Neural cell (in vitro differentiated cells): ENCODE measurements around the gene C2orf72. TPM values are rescaled to one million over a fixed set of nuclear protein-coding genes. Genes with fewer than 3 reads are reported as not detected.

ENCODE experiments used
- H2AFZ ChIP-seq: fragments of 200-600, 300-800 bp; sonication (generic), shearing (Covaris generic); 2 replicates; pipeline ENCODE4 v1.6.0; 2014; ENCODE audit warnings: low read depth, mild to moderate bottlenecking, antibody characterized with exemption, low read length, moderate library complexity
- H3F3A ChIP-seq: fragments of 200-600 bp; shearing (Covaris generic); 2 replicates; pipeline ENCODE4 v1.6.1; 2016; ENCODE audit warnings: mild to moderate bottlenecking, moderate library complexity, mixed read lengths, antibody characterized with exemption, low read length; ENCODE audit not compliant: insufficient read depth, poor library complexity, severe bottlenecking
- H3K27ac ChIP-seq: fragments of 200-600, 300-800 bp; sonication (generic), shearing (Covaris generic); 2 replicates; pipeline ENCODE4 v1.5.1; 2014; ENCODE audit warnings: mild to moderate bottlenecking, low read length, moderate library complexity
- H3K27me3 ChIP-seq: fragments of 300-800, 200-600 bp; sonication (generic), shearing (Covaris generic); 2 replicates; pipeline ENCODE4 v1.6.0; 2014; ENCODE audit warnings: mild to moderate bottlenecking, low read depth, low read length, moderate library complexity; ENCODE audit not compliant: insufficient read depth
- H3K36me3 ChIP-seq: fragments of 300-800, 200-600 bp; sonication (generic), shearing (Covaris generic); 2 replicates; pipeline ENCODE4 v1.5.1; 2014; ENCODE audit warnings: mild to moderate bottlenecking, antibody characterized with exemption, low read length, moderate library complexity; ENCODE audit not compliant: insufficient read depth
- H3K4me2 ChIP-seq: fragments of 300-800, 200-600 bp; sonication (generic), shearing (Covaris generic); 2 replicates; pipeline ENCODE4 v1.6.0; 2014; ENCODE audit warnings: mild to moderate bottlenecking, low read length
- H3K4me3 ChIP-seq: fragments of 300-800, 200-600 bp; sonication (generic), shearing (Covaris generic); 2 replicates; pipeline ENCODE4 v1.5.1; 2014; ENCODE audit warnings: mild to moderate bottlenecking, low read length, moderate library complexity
- H3K79me2 ChIP-seq: fragments of 200-600 bp; shearing (Covaris generic); replicated peaks from 2 replicates; pipeline ENCODE4 v1.6.0; 2014; ENCODE audit warnings: mild to moderate bottlenecking, low read length, moderate library complexity; ENCODE audit not compliant: insufficient read depth
- H3K9ac ChIP-seq: fragments of 300-800, 200-600 bp; sonication (generic), shearing (Covaris generic); 2 replicates; pipeline ENCODE4 v1.6.1; 2016; ENCODE audit warnings: mild to moderate bottlenecking, low read length, mixed read lengths
- H3K9me2 ChIP-seq: fragments of 200-600 bp; shearing (Covaris generic); 2 replicates; pipeline ENCODE4 v1.6.1; 2016; ENCODE audit warnings: mild to moderate bottlenecking, low read length, mixed read lengths; ENCODE audit not compliant: insufficient read depth
- H3K9me3 ChIP-seq: fragments of 200-600, 300-800 bp; sonication (generic), shearing (Covaris generic); 2 replicates; pipeline ENCODE4 v1.6.1; 2016; ENCODE audit warnings: mild to moderate bottlenecking, mixed run types, low read length, moderate library complexity, mixed read lengths
- H4K20me1 ChIP-seq: fragments of 200-600 bp; shearing (Covaris generic); 2 replicates; pipeline ENCODE4 v1.6.1; 2016; ENCODE audit warnings: mild to moderate bottlenecking, mixed run types; ENCODE audit not compliant: insufficient read depth
- EP300 ChIP-seq: fragments of 450-650 bp; conservative IDR thresholded peaks from 2 replicates; pipeline ENCODE4 v1.6.1; 2014; ENCODE audit warnings: antibody characterized with exemption, mild to moderate bottlenecking, moderate library complexity; ENCODE audit not compliant: poor library complexity, severe bottlenecking
- EZH2 ChIP-seq: fragments of 200-600, 300-800 bp; shearing (Covaris generic), sonication (generic); IDR thresholded peaks from 2 replicates; pipeline ENCODE4 v1.6.1; 2014; ENCODE audit warnings: antibody characterized with exemption, low read length, borderline replicate concordance, mild to moderate bottlenecking; ENCODE audit not compliant: insufficient read depth, poor library complexity, severe bottlenecking
- MXI1 ChIP-seq: fragments of 450-650 bp; conservative IDR thresholded peaks from 2 replicates; pipeline ENCODE4 v1.6.1; 2014; ENCODE audit warnings: antibody characterized with exemption, mild to moderate bottlenecking; ENCODE audit not compliant: poor library complexity, severe bottlenecking
- POLR2AphosphoS5 ChIP-seq: IDR thresholded peaks from 2 replicates; pipeline ENCODE4 v1.6.1; 2012
- RAD21 ChIP-seq: fragments of 450-650 bp; conservative IDR thresholded peaks from 2 replicates; pipeline ENCODE4 v1.6.1; 2014; ENCODE audit warnings: antibody characterized with exemption, mild to moderate bottlenecking, moderate library complexity
- SMC3 ChIP-seq: fragments of 450-650 bp; conservative IDR thresholded peaks from 2 replicates; pipeline ENCODE4 v1.6.1; 2014; ENCODE audit warnings: antibody characterized with exemption, mild to moderate bottlenecking, moderate library complexity; ENCODE audit not compliant: poor library complexity
- TAF1 ChIP-seq: IDR thresholded peaks from 2 replicates; pipeline ENCODE4 v1.6.1; 2012; ENCODE audit warnings: low read depth
- polyA plus RNA-seq: library from polyadenylated mRNA; depleted of rRNA; stranded (reverse); fragments of >200 nt; gene quantifications from 2 replicates; pipeline ENCODE4 v1.2.3, GENCODE V29; 2014
- TF ChIP-seq, protein P1 (sequence below): IDR thresholded peaks from 2 replicates; pipeline ENCODE4 v1.6.1; 2012; ENCODE audit warnings: borderline replicate concordance
- TF ChIP-seq, protein P2 (sequence below): fragments of 450-650 bp; IDR thresholded peaks from 2 replicates; pipeline ENCODE4 v1.5.1; 2014; ENCODE audit warnings: antibody characterized with exemption, mild to moderate bottlenecking, moderate library complexity; ENCODE audit not compliant: poor library complexity, severe bottlenecking

Gene C2orf72
- polyA plus RNA-seq, 1 donor from 2014 or later, result 37.7 TPM

DNA sequence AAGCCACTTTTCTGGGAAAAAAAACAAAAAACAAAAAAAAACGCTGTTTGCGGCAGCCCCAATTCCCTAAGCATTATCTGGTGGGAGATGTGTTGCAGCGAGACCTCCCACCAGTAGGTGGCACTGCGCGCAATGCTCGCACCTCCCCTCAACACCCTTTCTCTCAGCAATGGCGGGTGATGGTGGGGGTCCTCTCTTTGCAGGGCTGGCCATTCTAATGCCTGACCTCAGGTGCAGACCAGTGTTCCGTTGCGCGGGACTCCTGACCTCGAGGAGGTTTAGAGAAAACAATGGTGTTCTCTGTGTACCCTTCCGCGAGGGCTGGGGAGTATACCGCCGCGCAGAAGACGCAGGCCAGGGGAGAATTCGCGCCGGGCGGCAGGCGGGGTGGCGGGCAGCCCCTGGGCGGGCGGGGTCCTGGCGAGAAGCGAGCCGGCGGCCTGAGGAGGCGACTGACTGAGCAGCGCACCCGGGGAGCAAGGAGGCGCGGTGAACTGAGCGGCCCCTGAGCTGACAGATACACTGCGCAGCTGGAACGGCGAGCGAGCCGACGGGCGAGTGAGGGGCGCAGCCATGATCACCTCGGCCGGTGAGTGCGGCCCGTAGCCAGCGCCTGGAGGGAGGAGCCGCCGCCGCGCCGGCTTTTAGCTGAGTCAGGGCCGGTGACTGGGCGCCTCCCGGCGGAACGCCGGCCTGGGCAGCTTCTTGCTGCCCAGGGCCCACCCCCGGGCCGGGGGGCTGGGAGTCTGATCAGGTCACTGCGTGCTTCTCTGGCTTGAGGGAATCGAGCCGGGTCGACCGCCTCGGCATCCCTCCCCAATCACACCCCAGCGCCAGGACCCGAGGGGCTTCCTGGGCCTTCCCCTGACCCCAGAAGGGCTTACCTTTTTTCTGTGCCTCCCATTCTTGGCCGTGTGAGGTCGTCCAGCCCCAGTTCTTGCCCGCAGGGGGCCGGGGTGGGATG lies 19.4 kb downstream of the C2orf72 start, which contains the start of gene PSMD1:
Gene PSMD1 (plus strand): TSS at position 415 of the 964 bp plus-strand sequence. CDS start 159 bp downstream, at position 574.
- H3K9me2 ChIP-seq, result no peaks in the 10 kb centered on the region
- TF ChIP-seq, protein P1, sequence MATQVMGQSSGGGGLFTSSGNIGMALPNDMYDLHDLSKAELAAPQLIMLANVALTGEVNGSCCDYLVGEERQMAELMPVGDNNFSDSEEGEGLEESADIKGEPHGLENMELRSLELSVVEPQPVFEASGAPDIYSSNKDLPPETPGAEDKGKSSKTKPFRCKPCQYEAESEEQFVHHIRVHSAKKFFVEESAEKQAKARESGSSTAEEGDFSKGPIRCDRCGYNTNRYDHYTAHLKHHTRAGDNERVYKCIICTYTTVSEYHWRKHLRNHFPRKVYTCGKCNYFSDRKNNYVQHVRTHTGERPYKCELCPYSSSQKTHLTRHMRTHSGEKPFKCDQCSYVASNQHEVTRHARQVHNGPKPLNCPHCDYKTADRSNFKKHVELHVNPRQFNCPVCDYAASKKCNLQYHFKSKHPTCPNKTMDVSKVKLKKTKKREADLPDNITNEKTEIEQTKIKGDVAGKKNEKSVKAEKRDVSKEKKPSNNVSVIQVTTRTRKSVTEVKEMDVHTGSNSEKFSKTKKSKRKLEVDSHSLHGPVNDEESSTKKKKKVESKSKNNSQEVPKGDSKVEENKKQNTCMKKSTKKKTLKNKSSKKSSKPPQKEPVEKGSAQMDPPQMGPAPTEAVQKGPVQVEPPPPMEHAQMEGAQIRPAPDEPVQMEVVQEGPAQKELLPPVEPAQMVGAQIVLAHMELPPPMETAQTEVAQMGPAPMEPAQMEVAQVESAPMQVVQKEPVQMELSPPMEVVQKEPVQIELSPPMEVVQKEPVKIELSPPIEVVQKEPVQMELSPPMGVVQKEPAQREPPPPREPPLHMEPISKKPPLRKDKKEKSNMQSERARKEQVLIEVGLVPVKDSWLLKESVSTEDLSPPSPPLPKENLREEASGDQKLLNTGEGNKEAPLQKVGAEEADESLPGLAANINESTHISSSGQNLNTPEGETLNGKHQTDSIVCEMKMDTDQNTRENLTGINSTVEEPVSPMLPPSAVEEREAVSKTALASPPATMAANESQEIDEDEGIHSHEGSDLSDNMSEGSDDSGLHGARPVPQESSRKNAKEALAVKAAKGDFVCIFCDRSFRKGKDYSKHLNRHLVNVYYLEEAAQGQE, result peak; percentile 38
- TF ChIP-seq, protein P2, sequence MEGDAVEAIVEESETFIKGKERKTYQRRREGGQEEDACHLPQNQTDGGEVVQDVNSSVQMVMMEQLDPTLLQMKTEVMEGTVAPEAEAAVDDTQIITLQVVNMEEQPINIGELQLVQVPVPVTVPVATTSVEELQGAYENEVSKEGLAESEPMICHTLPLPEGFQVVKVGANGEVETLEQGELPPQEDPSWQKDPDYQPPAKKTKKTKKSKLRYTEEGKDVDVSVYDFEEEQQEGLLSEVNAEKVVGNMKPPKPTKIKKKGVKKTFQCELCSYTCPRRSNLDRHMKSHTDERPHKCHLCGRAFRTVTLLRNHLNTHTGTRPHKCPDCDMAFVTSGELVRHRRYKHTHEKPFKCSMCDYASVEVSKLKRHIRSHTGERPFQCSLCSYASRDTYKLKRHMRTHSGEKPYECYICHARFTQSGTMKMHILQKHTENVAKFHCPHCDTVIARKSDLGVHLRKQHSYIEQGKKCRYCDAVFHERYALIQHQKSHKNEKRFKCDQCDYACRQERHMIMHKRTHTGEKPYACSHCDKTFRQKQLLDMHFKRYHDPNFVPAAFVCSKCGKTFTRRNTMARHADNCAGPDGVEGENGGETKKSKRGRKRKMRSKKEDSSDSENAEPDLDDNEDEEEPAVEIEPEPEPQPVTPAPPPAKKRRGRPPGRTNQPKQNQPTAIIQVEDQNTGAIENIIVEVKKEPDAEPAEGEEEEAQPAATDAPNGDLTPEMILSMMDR, result peak; percentile 98
- TF ChIP-seq SMC3 (peak; percentile 48), POLR2AphosphoS5 (peak; percentile 94), MXI1 (peak; percentile 61), TAF1 (peak; percentile 76), EP300 (peak; percentile 48), RAD21 (peak; percentile 11), EZH2 (no peak)
- peak within 1 kb of the TSS; percentile 84 for H2AFZ ChIP-seq
- no peaks in the 10 kb centered on the region for H3K27me3 ChIP-seq
- peaks cover 3% of the 10 kb centered on the region for H4K20me1 ChIP-seq
- H3K9me3 ChIP-seq, result no peaks in the 10 kb centered on the region
- peak within 1 kb of the TSS; percentile 92 for H3K27ac ChIP-seq
- no peaks in the 10 kb centered on the region for H3K36me3 ChIP-seq
- peak within 1 kb of the TSS; percentile 90 for H3K4me2 ChIP-seq
- H3K9ac ChIP-seq, result peak within 1 kb of the TSS; percentile 89
- peaks cover 38% of the 10 kb centered on the region for H3K79me2 ChIP-seq
- peak within 1 kb of the TSS; percentile 97 for H3K4me3 ChIP-seq
- H3F3A ChIP-seq, result no peaks in the 10 kb centered on the region

DNA sequence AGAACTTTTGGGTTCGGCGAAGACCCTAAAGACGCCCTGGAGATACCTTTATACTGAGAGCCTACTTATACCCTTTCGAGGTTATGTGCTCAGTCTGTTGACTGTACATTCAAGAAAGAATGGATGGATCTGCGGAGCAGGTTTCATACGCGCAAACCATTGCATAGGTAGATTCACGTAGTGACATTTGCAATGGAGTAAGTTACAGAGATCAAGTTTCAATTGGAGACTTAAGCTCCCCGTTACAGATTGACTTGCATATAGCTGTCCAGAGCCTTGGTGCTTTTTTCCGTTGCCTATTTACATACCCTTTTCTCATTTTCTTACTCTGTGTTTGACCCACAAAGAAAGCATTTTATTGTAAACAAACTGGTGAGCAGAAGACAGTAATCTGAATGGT lies 20.3 kb downstream of the C2orf72 start:
- H3K27ac ChIP-seq, result peak overlapping the region; percentile 92
- no peak overlapping the region for H2AFZ ChIP-seq
- H3K9me3 ChIP-seq, result no peaks in the 10 kb centered on the region
- H4K20me1 ChIP-seq, result peaks cover 3% of the 10 kb centered on the region
- H3K36me3 ChIP-seq, result no peaks in the 10 kb centered on the region
- no peaks in the 10 kb centered on the region for H3F3A ChIP-seq
- peak overlapping the region; percentile 89 for H3K9ac ChIP-seq
- peak overlapping the region; percentile 90 for H3K4me2 ChIP-seq
- H3K27me3 ChIP-seq, result no peaks in the 10 kb centered on the region
- H3K4me3 ChIP-seq, result peak overlapping the region; percentile 97
- TF ChIP-seq, protein P1, result no peak
- TF ChIP-seq EP300 (no peak), EZH2 (no peak), TAF1 (no peak), MXI1 (no peak), SMC3 (no peak), RAD21 (no peak), POLR2AphosphoS5 (no peak)
- TF ChIP-seq, protein P2, result no peak
- H3K79me2 ChIP-seq, result peaks cover 41% of the 10 kb centered on the region
- H3K9me2 ChIP-seq, result no peaks in the 10 kb centered on the region
